WI38 (cell line): Measurements from ENCODE around the gene SPEN.
"Not testable (repeated sequence)": the region's sequence is repeated elsewhere in the genome, so short reads cannot be mapped to it uniquely, and the experiment has no call there.

Experiments used
- H3K4me3 ChIP-seq: 2 replicates; pipeline ENCODE4 v1.5.1; 2011; ENCODE audit warnings: low read depth, mild to moderate bottlenecking, control low read depth, low read length
- CTCF ChIP-seq: IDR thresholded peaks from 2 replicates; pipeline ENCODE4 v1.5.1; 2012; ENCODE audit warnings: low read depth, mild to moderate bottlenecking, control low read depth, low read length

SPEN gene

GRCh38 chr1:15974855-15975254 lies 127.3 kb downstream of the SPEN start:
- no peak for TF ChIP-seq CTCF
- peak overlapping the region; percentile 79 for H3K4me3 ChIP-seq

GRCh38 chr1:15975358-15975804 lies 127.9 kb downstream of the SPEN start:
- TF ChIP-seq CTCF, result no peak
- peak overlapping the region; percentile 79 for H3K4me3 ChIP-seq

GRCh38 chr1:15975805-15976680 lies 128.5 kb downstream of the SPEN start, which contains the start of gene ZBTB17:
ZBTB17 (minus strand) TSS chr1:15976101; CDS start chr1:15948495, 27,606 bp downstream.
- no peak for TF ChIP-seq CTCF
- peak within 1 kb of the TSS; percentile 79 for H3K4me3 ChIP-seq

- H3K4me3 ChIP-seq, result not testable (repeated sequence)
Measured at GRCh38 chr1:15977947-15978346, 130.4 kb downstream of the SPEN start.

- TF ChIP-seq CTCF, result no peak
- no peak overlapping the region for H3K4me3 ChIP-seq
Measured at GRCh38 chr1:15981679-15982078, 134.2 kb downstream of the SPEN start.

- TF ChIP-seq CTCF, result no peak
- no peak overlapping the region for H3K4me3 ChIP-seq
Measured at GRCh38 chr1:15983275-15983674, 135.8 kb downstream of the SPEN start.

- no peak for TF ChIP-seq CTCF
Measured at GRCh38 chr1:15985611-15986297, 138.2 kb downstream of the SPEN start.

More at GRCh38 chr1:15985611-15986297, 138.2 kb downstream of the SPEN start:
- H3K4me3 ChIP-seq, result no peak overlapping the region
